ENCODE measurements around the gene KNG1.

KNG1 gene

GRCh38 chr3:186760897-186761447 is 43.8 kb downstream of the KNG1 start:
- DNase-seq (ENCODE audit: low read depth), result no peak
- no peak for TF ChIP-seq CTCF (IDR thresholded peaks at IDR 0.05; ENCODE audit: low read depth, low read length)
- TF ChIP-seq MYC (IDR thresholded peaks at IDR 0.05; ENCODE audit: low read depth, low read length), result no peak
- TF ChIP-seq POLR2A (IDR thresholded peaks at IDR 0.05; ENCODE audit: extremely low read depth, insufficient read length), result no peak
- TF ChIP-seq MAX (IDR thresholded peaks at IDR 0.05; ENCODE audit: low read depth, low read length), result no peak
- H3K4me3 ChIP-seq (ENCODE audit: low read depth, low read length), result no peak overlapping the region

GRCh38 chr3:186772281-186772694 is 55.1 kb downstream of the KNG1 start:
- no peak for TF ChIP-seq POLR2A (IDR thresholded peaks at IDR 0.05; ENCODE audit: extremely low read depth, insufficient read length)
- TF ChIP-seq MAX (IDR thresholded peaks at IDR 0.05; ENCODE audit: low read depth, low read length), result no peak
- TF ChIP-seq MYC (IDR thresholded peaks at IDR 0.05; ENCODE audit: low read depth, low read length), result no peak
- TF ChIP-seq CTCF (IDR thresholded peaks at IDR 0.05; ENCODE audit: low read depth, low read length), result no peak
- H3K4me3 ChIP-seq (ENCODE audit: low read depth, low read length), result peak overlapping the region; percentile 68
- DNase-seq (ENCODE audit: low read depth), result no peak

- H3K4me3 ChIP-seq (ENCODE audit: low read depth, low read length), result peak overlapping the region; percentile 68
- TF ChIP-seq MAX (IDR thresholded peaks at IDR 0.05; ENCODE audit: low read depth, low read length) (peak; percentile 99), POLR2A (IDR thresholded peaks at IDR 0.05; ENCODE audit: extremely low read depth, insufficient read length) (peak; percentile 43), MYC (IDR thresholded peaks at IDR 0.05; ENCODE audit: low read depth, low read length) (peak; percentile 100), CTCF (IDR thresholded peaks at IDR 0.05; ENCODE audit: low read depth, low read length) (no peak)
- DNase-seq (ENCODE audit: low read depth), result peak; percentile 88
Measured at GRCh38 chr3:186772701-186773417, 55.7 kb downstream of the KNG1 start.

- TF ChIP-seq MAX (IDR thresholded peaks at IDR 0.05; ENCODE audit: low read depth, low read length), result no peak
- no peak for TF ChIP-seq POLR2A (IDR thresholded peaks at IDR 0.05; ENCODE audit: extremely low read depth, insufficient read length)
- no peak for TF ChIP-seq CTCF (IDR thresholded peaks at IDR 0.05; ENCODE audit: low read depth, low read length)
- no peak for TF ChIP-seq MYC (IDR thresholded peaks at IDR 0.05; ENCODE audit: low read depth, low read length)
- no peak for DNase-seq (ENCODE audit: low read depth)
- no peak overlapping the region for H3K4me3 ChIP-seq (ENCODE audit: low read depth, low read length)
Measured at GRCh38 chr3:186775999-186776398, 58.8 kb downstream of the KNG1 start.

GRCh38 chr3:186779204-186779603 is 62.0 kb downstream of the KNG1 start:
- no peak overlapping the region for H3K4me3 ChIP-seq (ENCODE audit: low read depth, low read length)
- DNase-seq (ENCODE audit: low read depth), result no peak
- no peak for TF ChIP-seq POLR2A (IDR thresholded peaks at IDR 0.05; ENCODE audit: extremely low read depth, insufficient read length)
- TF ChIP-seq MAX (IDR thresholded peaks at IDR 0.05; ENCODE audit: low read depth, low read length), result no peak

GRCh38 chr3:186782542-186783057 is 65.4 kb downstream of the KNG1 start:
- no peak for DNase-seq (ENCODE audit: low read depth)
- H3K4me3 ChIP-seq (ENCODE audit: low read depth, low read length), result peak overlapping the region; percentile 99
- TF ChIP-seq POLR2A (IDR thresholded peaks at IDR 0.05; ENCODE audit: extremely low read depth, insufficient read length), result no peak
- no peak for TF ChIP-seq MAX (IDR thresholded peaks at IDR 0.05; ENCODE audit: low read depth, low read length)
- no peak for TF ChIP-seq CTCF (IDR thresholded peaks at IDR 0.05; ENCODE audit: low read depth, low read length)
- no peak for TF ChIP-seq MYC (IDR thresholded peaks at IDR 0.05; ENCODE audit: low read depth, low read length)
